HT-29 (cell line): ENCODE measurements around the gene ERFL. TPM values are rescaled to one million over a fixed set of nuclear protein-coding genes. Genes with fewer than 3 reads are reported as not detected.

Experiments used
- DNase-seq: peaks from one replicate; pipeline ENCODE4 v3.0.0-alpha.2; 2015; ENCODE audit warnings: low spot score
- total RNA-seq: library from RNA; depleted of rRNA; stranded (reverse); fragments of >200 nt; shearing (Covaris generic); gene quantifications from 2 replicates; pipeline ENCODE4 v1.2.3, GENCODE V29; 2014; rRNA removed

Gene ERFL
- 0.39 and 0.64 TPM in 2 replicates for total RNA-seq

- no peak for DNase-seq
These were observed at the start of gene ERFL for GRCh38 chr19:41928221-41928683. Gene ERFL, minus strand, starts transcription at chr19:41928449. Its CDS starts 15,530 bp downstream, at chr19:41912919.

GRCh38 chr19:41977916-41978315, 49.7 kb upstream of the ERFL start:
- DNase-seq = no peak

GRCh38 chr19:41974652-41975051, 46.4 kb upstream of the ERFL start:
- DNase-seq = no peak

GRCh38 chr19:41971363-41971762, 43.1 kb upstream of the ERFL start:
- no peak for DNase-seq

GRCh38 chr19:41969772-41970458, 41.7 kb upstream of the ERFL start:
- no peak for DNase-seq

GRCh38 chr19:41968751-41969595, 40.7 kb upstream of the ERFL start:
- no peak for DNase-seq

- DNase-seq = no peak
These were observed 39.0 kb upstream of the ERFL start for GRCh38 chr19:41967054-41967783.

GRCh38 chr19:41965106-41965505, 36.9 kb upstream of the ERFL start:
- no peak for DNase-seq

GRCh38 chr19:41960973-41961372, 32.7 kb upstream of the ERFL start:
- no peak for DNase-seq

- DNase-seq = peak; percentile 96
These were observed 31.1 kb upstream of the ERFL start, which contains the start of gene RABAC1 for GRCh38 chr19:41959056-41960053. Gene RABAC1, minus strand, starts transcription at chr19:41959321. Its CDS starts 29 bp downstream, at chr19:41959292.

- DNase-seq = peak; percentile 88
These were observed 30.3 kb upstream of the ERFL start for GRCh38 chr19:41958367-41959055.

GRCh38 chr19:41957838-41958366, 29.7 kb upstream of the ERFL start:
- peak; percentile 99 for DNase-seq

- DNase-seq = peak; percentile 68
These were observed 29.1 kb upstream of the ERFL start for GRCh38 chr19:41957161-41957837.

- DNase-seq = peak; percentile 31
These were observed 28.4 kb upstream of the ERFL start for GRCh38 chr19:41956621-41957020.

- DNase-seq = no peak
These were observed 27.3 kb upstream of the ERFL start for GRCh38 chr19:41955521-41955920.

GRCh38 chr19:41951686-41952172, 23.5 kb upstream of the ERFL start:
- peak; percentile 95 for DNase-seq

- no peak for DNase-seq
These were observed 18.8 kb upstream of the ERFL start for GRCh38 chr19:41947091-41947490.

GRCh38 chr19:41945135-41945766, 17.0 kb upstream of the ERFL start:
- no peak for DNase-seq
